HG02840 (cell line): ENCODE data around the gene CRB2.
"Not testable (repeated sequence)": the region's sequence is repeated elsewhere in the genome, so short reads cannot be mapped to it uniquely, and the experiment has no call there.

Experiments used
- ATAC-seq: cut with Tn5 transposase; IDR thresholded peaks from one replicate; pipeline ENCODE4 v1.9.1; 2021; ENCODE audit warnings: mild to moderate bottlenecking, moderate library complexity, moderate number of reproducible peaks; ENCODE audit not compliant: unreplicated experiment, low FRiP score

Gene CRB2

GRCh38 chr9:123398938-123399337, 42.9 kb downstream of the CRB2 start:
- ATAC-seq = not testable (repeated sequence)

DNA sequence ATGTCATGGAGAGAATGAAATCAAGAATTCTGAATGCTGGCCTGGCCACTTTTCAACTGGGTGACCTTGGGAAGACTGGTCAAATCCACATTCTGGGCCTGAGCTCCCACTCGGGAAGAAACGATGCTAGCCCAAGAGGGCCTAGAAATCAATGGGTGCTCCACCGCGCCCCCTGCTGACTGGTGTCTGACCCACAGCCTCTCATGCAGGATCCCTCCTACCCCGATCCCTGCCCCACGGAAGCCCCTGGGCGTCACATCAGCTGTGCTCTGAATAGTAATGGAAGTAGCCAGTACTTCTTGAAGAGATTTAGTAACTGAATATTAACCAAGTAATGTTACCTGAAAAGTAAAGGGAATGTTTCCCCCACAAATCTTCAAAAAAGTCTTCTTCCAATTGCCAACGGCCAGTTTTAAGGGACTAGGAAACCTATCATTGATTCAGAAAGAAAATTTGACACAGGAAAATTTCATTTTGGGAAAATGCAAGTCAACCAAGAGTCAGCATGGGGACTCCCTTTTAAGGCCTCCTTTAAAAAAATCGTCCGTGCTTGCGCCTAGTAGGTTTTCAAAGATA, 43.9 kb downstream of the CRB2 start:
- no peak for ATAC-seq

- no peak for ATAC-seq
These were observed 45.0 kb downstream of the CRB2 start for GRCh38 chr9:123400926-123401503.

GRCh38 chr9:123401879-123402513, 46.0 kb downstream of the CRB2 start:
- no peak for ATAC-seq

GRCh38 chr9:123402981-123403509, 47.0 kb downstream of the CRB2 start:
- ATAC-seq = no peak

DNA sequence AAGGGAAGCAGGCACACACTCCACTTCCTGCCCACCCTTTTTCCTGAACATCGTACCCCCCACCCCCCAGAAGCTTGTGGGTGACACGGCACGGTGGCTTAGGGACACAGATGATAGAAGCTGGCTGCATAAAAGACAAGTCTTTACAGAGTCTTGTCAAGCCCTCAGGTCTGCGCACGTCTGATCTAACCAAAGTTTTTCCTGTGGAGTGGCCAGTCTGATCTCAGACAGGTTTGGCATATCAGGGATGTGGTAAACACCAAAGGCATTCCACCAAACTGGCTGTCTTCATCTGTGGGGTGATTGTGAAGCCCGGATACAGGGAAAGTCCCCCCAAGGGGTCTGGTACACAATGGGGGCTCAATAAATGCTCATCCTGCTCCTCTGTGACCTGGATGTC, 50.0 kb downstream of the CRB2 start:
- ATAC-seq = no peak

- ATAC-seq = no peak
These were observed 50.8 kb downstream of the CRB2 start for GRCh38 chr9:123406691-123407216.

DNA sequence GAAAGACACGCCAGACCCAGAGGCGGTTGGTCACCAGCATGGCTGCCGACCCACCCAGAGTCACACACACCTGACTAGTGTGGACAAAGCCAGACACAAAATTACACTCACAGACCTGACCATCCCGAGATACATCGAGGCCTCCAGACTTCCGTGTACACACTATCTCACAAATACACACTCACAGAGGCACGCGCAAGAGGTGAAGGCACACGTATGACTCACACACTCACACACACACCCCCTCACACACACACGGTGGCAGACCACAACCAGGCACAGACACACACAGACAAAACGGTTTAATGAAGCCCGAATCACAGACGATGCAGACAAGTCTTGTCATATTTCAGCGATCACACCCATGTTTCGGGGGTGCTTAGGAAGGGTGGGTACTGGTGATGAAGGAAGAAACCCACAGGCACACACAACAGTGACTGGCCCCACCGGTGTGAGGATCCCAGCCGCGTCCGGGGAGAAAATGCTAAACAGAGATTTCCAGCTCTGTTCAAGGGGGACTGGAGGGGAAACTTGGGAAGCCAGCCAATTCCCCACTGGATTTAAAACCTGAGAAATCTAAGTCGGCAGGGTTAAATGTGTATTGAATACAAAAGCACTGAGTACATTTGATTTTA, 51.3 kb downstream of the CRB2 start:
- no peak for ATAC-seq

DNA sequence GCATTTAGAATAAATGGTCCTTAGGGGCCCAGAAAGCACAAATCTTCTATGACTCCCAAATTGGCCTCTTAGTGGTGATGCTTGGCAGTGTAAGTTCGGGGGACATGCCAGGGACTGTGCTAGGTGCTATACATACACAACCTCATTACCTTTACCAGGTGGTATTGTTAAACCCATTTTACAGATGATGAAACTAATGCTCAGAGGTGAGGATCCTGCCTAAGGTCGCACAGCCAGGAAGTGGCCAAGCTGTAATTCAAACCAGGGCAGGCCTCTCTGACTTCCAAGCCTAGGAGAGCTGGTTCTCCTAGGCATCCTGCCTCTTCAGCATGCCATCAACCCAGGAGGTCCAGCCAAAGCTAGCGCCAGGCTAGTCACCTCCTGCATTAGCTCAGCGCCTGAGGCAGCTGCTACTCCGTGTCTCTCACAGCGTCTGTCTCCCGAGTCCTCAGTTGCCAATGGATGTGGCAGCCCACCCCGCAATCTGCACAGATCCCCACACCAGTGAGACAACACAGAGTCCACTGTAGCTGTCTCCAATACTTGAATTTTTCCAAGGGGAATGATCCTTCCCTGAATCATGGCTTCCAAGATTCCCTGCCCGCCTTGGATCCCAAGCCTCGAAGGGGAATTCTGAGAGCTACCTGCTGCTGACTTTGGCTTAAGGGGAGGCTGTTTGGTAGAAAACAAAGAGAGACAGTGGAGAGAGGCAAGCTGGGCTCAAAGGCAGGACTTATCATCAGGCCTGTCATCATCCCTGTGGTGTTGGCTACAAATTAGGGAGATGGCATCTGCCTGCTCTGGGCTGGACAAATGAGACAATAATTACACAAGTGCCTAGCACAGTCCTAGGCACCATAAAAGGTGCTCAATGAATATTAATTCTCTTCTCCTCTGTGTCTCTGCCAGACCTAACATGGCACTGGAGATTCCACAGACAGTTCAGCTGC, 52.6 kb downstream of the CRB2 start:
- ATAC-seq = no peak

DNA sequence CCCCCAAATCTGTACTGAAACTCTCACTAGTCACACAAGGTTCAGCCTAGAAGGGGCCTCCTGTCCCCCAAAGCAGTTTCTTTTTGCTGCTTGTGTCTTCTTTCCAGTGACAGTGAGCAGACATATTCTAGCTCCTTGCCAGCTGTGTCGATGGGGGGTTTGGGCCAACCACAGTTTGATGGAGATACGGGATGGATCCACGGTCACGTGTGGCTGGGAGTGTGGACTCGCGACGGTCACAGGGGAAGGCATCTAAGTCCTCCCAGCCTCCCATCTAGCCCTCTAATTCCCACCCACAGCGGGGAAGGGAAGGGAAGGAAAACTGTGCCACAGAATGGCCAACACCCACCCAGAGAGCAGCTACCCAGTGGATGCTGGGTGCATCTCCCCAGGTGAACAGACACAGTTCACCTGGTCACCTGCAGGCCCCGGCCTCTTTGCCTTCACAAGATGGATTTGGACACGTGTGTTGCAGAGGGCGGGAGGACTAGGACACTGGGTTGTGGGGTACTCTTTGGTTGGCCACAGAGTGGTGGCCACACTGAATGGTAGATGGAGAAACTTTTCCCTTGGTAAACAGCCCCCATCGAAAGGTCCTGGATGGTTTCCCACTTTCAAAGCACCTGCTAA, 54.4 kb downstream of the CRB2 start:
- no peak for ATAC-seq

DNA sequence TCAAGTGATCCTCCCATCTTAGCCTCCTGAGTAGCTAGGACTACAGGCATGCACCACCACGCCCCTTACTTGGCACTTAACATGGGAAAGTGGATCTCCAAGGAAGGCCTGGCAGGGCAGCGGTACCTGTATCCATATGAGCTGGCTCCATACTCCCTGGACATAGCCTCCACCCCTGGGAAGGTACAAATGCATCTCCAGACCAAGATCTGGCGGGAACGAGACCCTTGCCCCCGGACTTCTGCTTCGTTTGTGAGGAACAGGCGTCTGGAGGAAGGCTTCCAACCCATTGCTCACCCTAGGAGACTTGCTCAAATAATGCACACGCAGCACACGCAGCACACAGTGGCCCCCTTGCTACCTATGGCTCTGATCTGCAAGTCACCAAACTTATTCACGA, 55.2 kb downstream of the CRB2 start:
- no peak for ATAC-seq

- no peak for ATAC-seq
These were observed 55.6 kb downstream of the CRB2 start for GRCh38 chr9:123411636-123412035.

DNA sequence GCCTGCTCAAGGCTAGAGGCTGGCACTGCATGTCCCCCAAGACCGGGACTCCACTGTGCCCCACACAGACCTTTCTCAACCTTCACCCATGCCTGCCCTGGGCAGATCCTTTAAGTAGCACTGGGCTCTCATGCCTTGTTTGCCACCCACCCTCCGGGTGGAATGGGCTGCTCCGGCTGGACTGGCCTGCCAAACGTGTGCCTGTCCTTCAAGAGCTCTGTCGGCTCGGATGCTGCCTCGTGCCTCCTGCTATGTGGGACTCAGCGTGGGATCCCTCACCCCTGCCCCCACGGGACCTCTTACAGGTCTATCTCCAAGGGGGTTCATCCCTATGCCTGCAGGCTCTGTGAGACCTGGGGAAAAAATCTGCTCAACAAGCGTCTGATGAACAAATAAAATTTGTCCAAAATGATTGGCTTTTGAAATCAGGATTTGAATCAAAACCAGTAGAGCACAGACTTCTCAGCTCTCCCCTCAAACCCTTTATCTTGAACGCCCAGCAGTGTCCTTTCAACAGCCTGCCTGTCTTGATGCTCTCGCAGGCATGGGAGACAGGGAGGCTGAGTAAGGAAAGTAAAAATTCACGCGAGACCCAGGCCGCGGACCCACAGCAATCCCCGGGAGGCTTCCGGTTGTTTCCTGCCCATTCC, 56.3 kb downstream of the CRB2 start:
- no peak for ATAC-seq

GRCh38 chr9:123414204-123414603, 58.2 kb downstream of the CRB2 start:
- no peak for ATAC-seq

DNA sequence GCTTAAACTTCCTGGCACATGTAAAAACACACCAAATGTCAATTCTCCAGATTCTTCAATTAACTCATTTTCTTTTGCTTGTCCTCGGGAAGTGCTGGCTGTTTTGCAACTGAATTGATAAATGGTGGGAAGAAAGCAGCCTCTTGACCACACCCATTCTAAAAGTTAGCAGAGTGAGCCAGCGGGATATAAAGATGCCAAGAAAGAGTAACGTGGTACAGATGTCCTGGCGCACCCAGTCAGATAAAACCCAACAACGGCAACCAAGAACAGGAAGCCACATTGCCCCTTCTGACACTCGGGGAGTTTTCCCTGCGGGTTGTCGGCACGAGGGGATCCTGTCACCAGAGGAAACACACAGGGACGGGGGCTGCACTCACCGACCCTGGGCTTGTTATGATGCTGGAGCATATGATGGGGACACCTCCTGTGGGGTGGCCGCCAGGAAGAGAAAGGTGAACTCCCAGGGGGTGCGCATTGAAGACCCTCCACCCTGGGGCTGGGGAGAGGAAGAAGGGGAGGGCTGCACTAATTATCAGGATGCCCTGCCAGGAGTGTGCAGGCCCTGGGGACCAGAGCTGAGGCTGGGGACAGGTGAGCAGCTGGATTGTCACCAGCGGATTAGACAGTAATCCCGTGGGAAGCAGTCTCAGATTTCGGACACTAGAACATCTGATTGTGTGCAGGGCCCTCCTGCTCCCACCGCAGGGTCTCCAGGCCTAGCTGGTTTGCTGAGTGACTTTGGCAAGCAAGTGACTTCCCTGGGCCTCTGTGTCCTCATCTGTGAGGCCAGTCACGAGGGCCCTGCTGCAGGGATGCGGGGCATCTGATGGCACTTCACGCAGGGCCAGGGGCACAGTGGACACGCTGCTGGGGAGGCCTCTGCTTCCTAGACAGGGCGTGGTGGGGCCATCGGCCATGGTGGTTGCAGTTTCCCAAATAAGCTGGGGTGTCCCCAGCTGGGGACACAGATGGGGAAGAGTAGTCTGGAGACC, 59.2 kb downstream of the CRB2 start:
- no peak for ATAC-seq

DNA sequence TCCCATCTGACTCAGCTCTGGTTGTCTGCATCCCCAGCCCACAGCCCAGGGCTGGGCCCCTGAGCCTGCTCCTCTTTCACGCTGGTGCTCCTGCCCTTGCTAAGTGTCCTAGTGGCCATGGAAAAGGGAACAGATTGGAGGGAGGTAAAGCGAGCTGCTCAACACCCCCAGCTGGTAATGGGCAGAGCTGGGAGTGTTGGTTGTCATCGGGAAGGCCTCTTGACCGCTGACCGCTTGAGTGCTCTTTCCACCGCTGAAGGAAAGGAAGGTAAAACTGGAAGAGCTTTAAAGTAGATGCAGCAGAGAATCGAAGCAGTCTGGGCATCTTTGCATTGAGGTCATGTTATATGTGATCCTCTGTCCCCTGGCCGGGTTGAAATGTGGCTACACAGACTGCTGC, 60.2 kb downstream of the CRB2 start:
- no peak for ATAC-seq

DNA sequence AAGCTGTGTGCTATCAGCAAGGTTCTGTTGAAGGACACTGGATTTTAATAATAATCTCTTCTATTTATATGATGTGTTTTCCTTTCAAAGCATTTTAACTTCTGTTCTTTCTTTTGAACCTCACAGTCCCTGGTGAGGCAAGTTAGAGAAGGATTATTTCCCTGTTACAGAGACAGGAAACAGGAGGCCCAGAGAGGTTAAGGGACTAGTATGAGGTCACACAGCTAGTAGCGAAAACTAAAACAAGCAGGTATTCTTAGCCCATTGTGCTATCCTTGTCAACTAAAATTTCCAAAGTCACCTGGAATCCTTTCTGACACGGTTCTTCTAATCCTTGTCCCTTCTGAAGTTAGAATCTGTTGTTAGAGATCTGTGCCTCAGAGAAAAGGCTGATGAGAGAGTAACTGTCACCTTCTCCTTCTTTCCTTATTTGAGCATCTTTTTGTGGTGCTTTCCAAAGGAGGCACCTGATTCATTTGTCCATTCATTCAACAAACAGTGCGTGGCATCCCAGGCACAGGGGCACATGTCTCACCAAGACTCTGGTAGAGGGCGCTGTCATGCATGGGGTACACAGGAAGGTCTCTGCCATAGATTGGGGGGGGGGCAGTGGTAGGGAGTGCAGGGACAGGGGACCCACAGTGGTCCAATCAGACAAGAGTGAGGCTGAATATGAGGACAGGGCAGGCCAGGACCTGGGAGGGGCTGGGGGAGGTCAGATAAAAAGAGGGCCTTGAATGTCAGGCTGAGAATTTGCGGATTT, 61.5 kb downstream of the CRB2 start:
- ATAC-seq = no peak
